Measurements from ENCODE around the gene MCUR1. TPM values are rescaled to one million over a fixed set of nuclear protein-coding genes. Genes with fewer than 3 reads are reported as not detected.

Gene MCUR1
- total and polyA plus RNA-seq, 9 of the 15 experiments (the other 6 are each of a cell fraction or from before 2014, with no cell fraction given): 5.1 to 60.2 (median 41.4) TPM

GRCh38 chr6:13794184-13794583 lies 20.2 kb downstream of the MCUR1 start (continued):
- TF ChIP-seq MAFG (tag; conservative IDR thresholded peaks at IDR 0.05): peak; percentile 65
- peak; percentile 8; the same call in 1 of the 2 replicates for TF ChIP-seq NFE2 (IDR thresholded peaks at IDR 0.05; ENCODE audit: low read depth)

DNA sequence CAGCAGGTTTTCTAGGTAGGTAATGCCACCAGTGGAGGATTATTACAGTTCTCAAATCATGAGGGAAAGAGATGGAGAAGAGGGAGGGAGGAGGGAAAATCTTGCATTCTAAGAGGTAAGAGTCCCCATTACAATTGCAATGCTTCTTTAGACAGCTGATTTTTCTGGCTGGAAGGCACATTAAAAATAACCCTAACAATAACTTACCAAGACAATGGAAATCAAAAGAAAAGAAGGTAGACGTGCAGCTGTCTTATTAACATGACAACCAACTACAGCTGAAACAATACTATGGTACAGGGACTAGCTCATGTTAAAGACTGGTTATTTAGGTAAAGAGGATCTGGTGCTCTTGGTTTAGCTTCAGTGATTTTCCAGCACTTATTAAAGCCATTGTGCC lies 24.6 kb downstream of the MCUR1 start:
- Histone ChIP-seq H3K4me2 (ENCODE audit: insufficient read depth, low read length) (no peak overlapping the region), H3K27me3 (ENCODE audit: control insufficient read depth in 2 of 2, insufficient read depth in 2 of 2, low read length in 2 of 2) (no peaks in the 10 kb centered on the region), H3K4me3 (no peak overlapping the region), H3K9me1 (ENCODE audit: control insufficient read depth, insufficient read depth, low read length) (no peaks in the 10 kb centered on the region), H2AFZ (ENCODE audit: low read depth, low read length) (no peak overlapping the region), H3K27ac (ENCODE audit: extremely low read depth, low read depth, low read length) (no peak overlapping the region), H3K4me1 (replicated peaks in 1 of 2; ENCODE audit: control insufficient read depth in 2 of 2, insufficient read depth in 2 of 2, low read length in 2 of 2) (no peaks in the 10 kb centered on the region), H4K20me1 (replicated peaks; ENCODE audit: control insufficient read depth, insufficient read depth, low read length) (no peaks in the 10 kb centered on the region), H3K36me3 (ENCODE audit: control insufficient read depth, insufficient read depth, low read length) (peaks cover 49% of the 10 kb centered on the region), H3K79me2 (ENCODE audit: control insufficient read depth, insufficient read depth, low read length) (no peaks in the 10 kb centered on the region), H3K9me3 (replicated peaks; ENCODE audit: control insufficient read depth, insufficient read depth, low read depth, low read length) (no peaks in the 10 kb centered on the region), H3K9ac (ENCODE audit: insufficient read depth in 1 of 2, low read depth in 2 of 2, low read length in 2 of 2) (no peak overlapping the region)
- intact Hi-C loops (cut with micrococcal nuclease): no loop called here
- FAIRE-seq: peak; percentile 48
- no TSS peak for BruUV-seq (replicated peaks)
- in situ Hi-C loops (cut with MboI): no loop called here
- WGBS (ENCODE audit: insufficient coverage, low coverage, missing lambda C conversion rate): 91% methylated on average over 1 of the region's 1 CpG
- ATAC-seq: no peak
- DNase-seq (ENCODE audit: extremely low read depth in 1 of 4, low spot score in 3 of 4): no peak
- ChIA-PET CTCF (ENCODE audit: low intra/inter-chr PET ratio) (no interaction called here), POLR2A (interaction anchor here (0.6 to 1.1 kb wide), 2 partner anchors 9 to 966 kb away, joined by 4 read pairs; no protein-coding TSS in a partner anchor)
- no peak for TF ChIP-seq E2F8 (IDR thresholded peaks at IDR 0.05; ENCODE audit: low read depth, partially characterized antibody)
- no peak for TF ChIP-seq BRD4 (IDR thresholded peaks at IDR 0.05)
- no peak for TF ChIP-seq SAFB (IDR thresholded peaks at IDR 0.05; ENCODE audit: borderline replicate concordance, low read depth, low read length)
- no peak for TF ChIP-seq ZNF143 (CRISPR knock-in tag; IDR thresholded peaks at IDR 0.05)
- no peak for TF ChIP-seq NR0B1 (IDR thresholded peaks at IDR 0.05; ENCODE audit: partially characterized antibody)
- TF ChIP-seq GATAD2A (IDR thresholded peaks at IDR 0.05): no peak
- no peak for TF ChIP-seq ZNF395 (CRISPR knock-in tag; IDR thresholded peaks at IDR 0.05)
- TF ChIP-seq SAFB2 (IDR thresholded peaks at IDR 0.05; ENCODE audit: borderline replicate concordance, low read depth, low read length, severe bottlenecking): no peak
- TF ChIP-seq PRDM10 (IDR thresholded peaks at IDR 0.05; ENCODE audit: partially characterized antibody): no peak
- no peak for TF ChIP-seq ZNF444 (CRISPR knock-in tag; IDR thresholded peaks at IDR 0.05)

All from K562 (cell line).